ENCODE measurements around the gene MUC4.

- no peak for TF ChIP-seq CTCF (IDR thresholded peaks at IDR 0.05)
- no peak for TF ChIP-seq SIN3A (IDR thresholded peaks at IDR 0.05; ENCODE audit: borderline replicate concordance, insufficient read depth, low read depth, low read length)
- TF ChIP-seq TCF7L2 (IDR thresholded peaks at IDR 0.05; ENCODE audit: low read depth, low read length), result no peak
Measured at GRCh38 chr3:195739561-195740111, 72.1 kb downstream of the MUC4 start.
